AG09319 (cell line): Measurements from ENCODE around the gene UFD1.

Source experiments
- DNase-seq: peaks from one replicate; pipeline ENCODE4 v3.0.0-alpha.2; 2010; ENCODE audit warnings: low read depth; ENCODE audit errors: extremely low read depth
- TF ChIP-seq, protein P1 (sequence below): IDR thresholded peaks from 2 replicates; pipeline ENCODE4 v1.5.1; 2011; ENCODE audit warnings: low read depth, mild to moderate bottlenecking, inconsistent platforms, low read length, moderate library complexity

UFD1 gene

DNA sequence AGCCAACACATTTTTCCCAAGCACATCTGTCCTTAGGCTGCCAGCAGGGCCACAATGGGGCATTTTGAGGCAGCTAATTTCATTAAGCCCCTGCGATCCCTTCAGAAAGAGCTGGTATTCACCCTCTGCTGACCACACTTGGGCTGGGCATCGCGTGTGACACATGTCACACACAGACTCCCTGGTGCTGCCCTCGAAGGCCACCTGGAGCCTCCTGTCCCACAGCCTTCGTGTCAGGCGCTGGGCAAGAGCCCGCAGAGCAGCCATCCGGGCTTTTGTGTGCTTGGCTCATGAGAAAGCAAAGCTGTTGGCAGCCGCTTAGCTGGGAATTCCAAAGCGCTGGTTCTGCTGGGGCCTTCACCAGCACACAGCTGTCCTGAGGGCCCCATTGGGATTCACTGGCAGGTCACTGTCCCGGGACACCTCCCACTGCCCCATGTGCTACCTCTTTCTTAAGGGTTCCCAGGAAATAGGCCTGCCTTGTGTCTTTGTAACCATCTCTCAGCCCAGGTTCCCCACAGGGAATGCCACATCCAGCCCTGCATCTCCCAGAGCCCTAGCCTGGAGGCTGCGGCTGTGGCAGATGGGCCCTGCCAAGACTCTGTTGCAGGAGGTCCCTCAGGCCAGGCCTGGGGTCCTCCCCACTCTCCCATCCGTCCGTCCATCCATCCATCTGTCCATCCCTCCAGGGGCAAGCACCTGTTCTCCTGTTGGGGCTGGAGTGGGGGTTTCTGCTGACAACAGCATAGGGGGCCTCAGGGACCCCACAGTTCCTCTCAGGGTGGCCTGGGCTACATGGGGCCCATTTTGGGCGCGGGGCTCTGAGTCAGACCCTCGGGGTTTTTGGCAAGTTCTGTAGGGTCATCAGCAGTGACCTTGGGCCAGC is 40.3 kb upstream of the UFD1 start:
- DNase-seq: no peak
- TF ChIP-seq, protein P1, sequence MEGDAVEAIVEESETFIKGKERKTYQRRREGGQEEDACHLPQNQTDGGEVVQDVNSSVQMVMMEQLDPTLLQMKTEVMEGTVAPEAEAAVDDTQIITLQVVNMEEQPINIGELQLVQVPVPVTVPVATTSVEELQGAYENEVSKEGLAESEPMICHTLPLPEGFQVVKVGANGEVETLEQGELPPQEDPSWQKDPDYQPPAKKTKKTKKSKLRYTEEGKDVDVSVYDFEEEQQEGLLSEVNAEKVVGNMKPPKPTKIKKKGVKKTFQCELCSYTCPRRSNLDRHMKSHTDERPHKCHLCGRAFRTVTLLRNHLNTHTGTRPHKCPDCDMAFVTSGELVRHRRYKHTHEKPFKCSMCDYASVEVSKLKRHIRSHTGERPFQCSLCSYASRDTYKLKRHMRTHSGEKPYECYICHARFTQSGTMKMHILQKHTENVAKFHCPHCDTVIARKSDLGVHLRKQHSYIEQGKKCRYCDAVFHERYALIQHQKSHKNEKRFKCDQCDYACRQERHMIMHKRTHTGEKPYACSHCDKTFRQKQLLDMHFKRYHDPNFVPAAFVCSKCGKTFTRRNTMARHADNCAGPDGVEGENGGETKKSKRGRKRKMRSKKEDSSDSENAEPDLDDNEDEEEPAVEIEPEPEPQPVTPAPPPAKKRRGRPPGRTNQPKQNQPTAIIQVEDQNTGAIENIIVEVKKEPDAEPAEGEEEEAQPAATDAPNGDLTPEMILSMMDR: no peak

DNA sequence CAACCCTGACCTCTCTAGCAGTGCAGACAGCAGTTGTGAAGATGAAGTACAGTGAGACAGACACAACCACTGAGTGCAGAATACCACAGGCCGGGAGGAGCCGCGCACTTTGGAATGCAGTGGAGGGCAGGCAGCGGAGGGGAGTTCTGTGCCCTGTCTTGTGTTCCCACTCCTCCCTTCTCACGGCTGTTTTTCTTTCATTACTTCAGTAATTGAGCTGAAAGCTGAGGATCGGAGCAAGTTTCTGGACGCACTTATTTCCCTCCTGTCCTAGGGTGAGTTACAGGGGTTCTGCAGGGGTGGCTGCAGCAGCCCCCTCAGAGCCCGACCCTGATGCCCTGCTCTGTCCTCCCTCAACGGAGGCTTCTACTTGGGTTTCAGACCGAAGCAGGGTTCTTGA is 39.6 kb upstream of the UFD1 start:
- no peak for DNase-seq
- TF ChIP-seq, protein P1: no peak

DNA sequence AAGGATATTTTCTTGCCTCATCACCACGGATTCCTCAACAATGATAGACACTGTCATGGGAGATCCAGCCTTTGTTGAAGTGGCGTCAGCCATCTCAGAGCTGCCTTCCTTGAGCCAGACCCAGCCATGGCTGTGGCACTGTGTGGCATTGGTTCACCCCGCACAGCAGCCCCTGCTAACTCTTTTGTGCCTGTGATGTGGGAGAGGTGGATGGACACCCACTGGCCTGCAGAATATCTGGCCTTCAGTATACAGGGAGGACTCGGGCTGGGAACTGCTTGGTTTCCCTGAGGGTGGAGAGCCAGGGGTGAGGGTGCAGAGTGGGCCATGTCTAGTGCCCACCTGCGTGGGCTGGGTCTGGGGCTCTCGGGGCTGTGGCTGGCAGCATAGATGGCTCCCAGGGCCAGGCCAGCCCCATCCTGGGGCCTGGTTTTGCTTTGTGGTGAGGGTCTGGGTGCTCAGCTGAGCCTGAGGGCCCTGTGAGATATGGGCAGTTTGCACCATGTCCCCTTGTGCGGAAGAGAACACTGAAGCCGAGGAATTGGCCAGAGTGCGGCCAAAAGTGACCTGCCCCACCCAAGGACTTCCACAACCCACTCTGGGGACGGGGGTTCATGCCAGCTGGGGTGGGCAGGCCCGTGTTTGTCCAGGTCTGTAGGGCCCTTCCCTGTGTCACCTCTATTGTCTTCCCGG is 39.1 kb upstream of the UFD1 start:
- TF ChIP-seq, protein P1: no peak
- no peak for DNase-seq

DNA sequence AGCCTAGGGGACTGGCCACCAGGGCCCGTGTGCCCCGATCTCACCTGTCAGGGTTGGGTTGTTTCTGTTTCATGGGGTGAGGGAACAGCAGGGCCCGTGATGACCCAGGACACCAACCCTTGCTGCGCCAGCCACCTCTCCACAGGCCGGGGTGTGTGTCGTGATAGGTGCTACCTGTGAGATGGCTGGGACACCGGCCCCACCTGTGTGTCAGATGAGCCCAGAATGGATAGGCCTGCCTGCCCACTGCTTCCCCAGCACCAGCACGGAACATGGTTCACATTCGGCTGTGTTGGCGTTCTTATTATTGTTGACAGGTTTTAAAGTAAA is 38.1 kb upstream of the UFD1 start:
- no peak for DNase-seq
- TF ChIP-seq, protein P1: no peak

DNA sequence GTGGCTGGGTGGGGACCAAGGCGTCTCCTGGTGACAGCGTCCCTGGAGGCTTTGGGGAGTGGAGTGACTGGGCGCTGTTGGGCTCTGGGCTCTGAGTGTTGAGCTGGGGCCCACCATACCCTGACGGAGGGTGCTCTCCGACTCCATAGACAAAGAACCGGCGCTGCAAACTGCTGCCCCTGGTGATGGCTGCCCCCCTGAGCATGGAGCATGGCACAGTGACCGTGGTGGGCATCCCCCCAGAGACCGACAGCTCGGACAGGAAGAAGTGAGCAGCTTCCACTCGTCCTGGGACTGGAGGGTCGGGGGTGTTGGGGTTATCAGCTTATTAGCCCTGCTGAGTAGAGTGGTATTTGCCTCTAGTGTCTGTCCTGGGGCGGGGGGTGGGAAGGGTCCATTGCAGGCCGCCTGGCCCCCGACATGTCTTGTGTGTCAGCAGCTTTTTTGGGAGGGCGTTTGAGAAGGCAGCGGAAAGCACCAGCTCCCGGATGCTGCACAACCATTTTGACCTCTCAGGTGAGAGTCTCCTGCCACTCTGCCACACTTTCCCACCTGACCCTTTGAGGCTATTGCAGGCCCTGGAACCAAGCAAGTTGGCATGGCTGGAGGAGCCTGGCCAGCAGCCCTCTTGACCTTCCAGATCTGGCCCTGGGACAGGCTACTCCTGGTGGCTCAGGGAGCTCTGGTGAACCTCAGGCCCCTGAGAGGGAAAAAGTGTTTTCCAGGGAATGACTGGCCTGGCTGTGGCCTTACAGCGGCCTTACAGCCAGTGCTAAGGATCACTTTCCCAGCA is 37.6 kb upstream of the UFD1 start:
- TF ChIP-seq, protein P1: no peak
- no peak for DNase-seq

DNA sequence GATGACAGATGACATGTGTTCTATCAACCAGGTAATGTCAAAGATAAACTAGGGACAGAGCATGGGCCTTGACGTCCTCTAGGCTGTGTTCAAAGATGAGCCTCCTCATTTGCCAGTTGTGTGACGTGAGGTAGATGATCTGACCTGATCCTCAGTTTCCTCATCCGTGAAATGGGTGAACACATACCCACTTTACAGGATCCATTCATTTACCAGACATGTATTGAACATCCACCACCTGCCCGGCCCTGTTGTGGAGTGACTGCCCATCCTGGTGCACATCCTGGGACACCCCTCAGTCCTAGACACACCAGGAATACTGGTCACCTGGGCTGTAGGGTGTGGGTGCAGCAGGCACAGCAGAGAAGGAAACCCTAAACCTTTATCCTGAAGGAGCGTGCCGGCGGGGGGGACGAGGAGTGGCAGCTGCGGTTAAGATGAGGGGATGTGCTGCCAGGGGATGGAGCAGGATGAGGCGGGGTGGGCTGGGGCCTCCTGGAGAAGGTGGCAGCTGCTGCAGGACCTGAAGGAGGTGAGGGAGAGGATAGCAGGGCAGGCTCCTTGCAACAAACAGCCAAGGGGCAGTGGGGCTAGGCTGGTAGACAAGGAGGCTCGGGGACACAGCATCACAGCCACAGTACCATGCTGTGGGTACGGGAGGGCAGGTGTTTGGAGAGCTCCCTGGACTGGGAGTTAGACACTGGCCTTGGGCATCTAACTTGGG is 36.8 kb upstream of the UFD1 start:
- TF ChIP-seq, protein P1: no peak
- no peak for DNase-seq
